NK-92 (cell line): ENCODE data around the gene PAGE1.
"Not testable (repeated sequence)": the region's sequence is repeated elsewhere in the genome, so short reads cannot be mapped to it uniquely, and the experiment has no call there.

ENCODE experiments used
- DNase-seq: peaks from one replicate; lab custom pipeline; 2025; ENCODE audit not compliant: unreplicated experiment; lab: John Stamatoyannopoulos, UW

Gene PAGE1, protein sequence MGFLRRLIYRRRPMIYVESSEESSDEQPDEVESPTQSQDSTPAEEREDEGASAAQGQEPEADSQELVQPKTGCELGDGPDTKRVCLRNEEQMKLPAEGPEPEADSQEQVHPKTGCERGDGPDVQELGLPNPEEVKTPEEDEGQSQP

DNA sequence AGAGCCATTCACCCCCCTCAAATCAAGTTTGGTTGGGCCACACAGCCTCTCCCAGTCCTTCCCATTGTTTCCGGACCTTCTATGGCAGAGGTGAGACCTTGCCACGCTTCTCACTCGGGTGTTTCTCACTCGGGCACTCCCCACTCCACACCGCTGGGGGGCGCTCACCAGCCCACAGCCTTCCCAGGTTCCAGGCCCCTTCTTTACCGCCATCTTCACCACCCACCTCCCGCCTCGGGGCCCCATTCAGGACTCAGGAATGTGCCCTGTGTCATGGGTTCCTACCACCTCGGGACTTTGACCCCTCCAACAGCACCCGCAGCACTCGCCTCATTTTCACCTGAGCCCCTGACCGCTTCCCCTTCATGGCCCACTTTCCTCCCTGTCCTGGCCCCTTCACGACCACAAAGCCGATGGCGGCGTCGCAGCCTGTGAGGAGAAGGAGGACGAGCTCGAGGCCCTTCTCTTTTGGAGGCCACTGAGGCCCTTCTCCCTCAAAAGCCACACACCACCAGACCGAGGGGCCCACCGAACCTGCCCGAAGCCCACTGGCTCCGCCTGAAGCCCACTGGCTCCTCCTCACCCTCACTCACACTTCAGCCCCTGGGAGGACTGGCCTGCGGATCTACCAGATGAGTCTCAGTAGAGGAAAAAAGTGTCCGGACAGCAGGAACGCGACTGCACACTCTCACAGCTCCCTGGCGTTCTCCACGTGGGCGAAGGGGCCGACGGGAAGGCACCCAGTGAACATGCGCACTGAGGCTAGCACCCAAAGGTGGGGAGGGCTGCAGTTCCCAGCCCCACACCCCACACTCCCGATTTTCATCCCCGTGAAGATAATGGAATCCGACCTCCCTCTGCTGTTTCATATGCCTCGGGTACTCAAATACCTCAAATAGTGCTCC is at the start of gene PAGE1:
Gene PAGE1 (minus strand): TSS at position 709 of the 905 bp plus-strand sequence. CDS start 1,214 bp downstream, outside the sequence.
- no peak for DNase-seq

DNA sequence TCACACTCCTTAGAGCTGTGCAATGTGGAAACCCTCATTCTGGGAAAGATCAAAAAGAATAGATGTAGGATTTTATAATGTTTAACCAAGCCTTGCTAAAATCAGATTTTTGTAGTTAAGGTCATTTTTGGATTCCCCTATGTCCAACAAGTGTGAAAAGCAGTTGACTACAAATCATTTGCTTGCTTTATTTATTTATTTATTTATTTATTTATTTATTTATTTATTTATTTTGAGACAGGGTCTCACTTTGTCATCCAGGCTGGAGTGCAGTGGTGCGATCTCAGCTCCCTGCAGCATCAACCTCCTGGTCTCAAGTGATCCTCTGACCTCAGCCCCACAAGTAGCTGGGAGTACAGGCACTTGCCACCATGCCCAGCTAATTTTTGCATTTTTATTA is 45.7 kb upstream of the PAGE1 start:
- not testable (repeated sequence) for DNase-seq

DNA sequence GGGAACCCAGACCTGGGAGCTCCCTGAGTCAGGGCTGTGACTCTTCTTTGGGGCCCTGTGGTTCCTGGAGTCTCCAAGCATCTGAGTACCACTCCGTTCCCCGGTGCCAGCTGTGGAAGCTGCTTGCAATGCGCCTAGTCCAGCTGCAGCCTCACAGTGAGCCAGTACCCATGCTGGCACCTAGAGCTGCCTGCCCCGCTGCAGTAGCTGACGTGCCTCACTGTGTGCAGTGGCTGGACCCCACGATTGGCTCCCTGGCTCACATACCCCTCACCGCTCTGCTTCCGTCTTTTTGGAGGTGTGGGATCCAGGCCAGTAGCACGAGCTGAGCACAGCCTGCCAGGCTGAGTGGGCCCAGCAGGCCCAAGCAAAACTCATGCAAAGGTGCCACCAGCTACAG is 32.1 kb upstream of the PAGE1 start:
- DNase-seq, result no peak

DNA sequence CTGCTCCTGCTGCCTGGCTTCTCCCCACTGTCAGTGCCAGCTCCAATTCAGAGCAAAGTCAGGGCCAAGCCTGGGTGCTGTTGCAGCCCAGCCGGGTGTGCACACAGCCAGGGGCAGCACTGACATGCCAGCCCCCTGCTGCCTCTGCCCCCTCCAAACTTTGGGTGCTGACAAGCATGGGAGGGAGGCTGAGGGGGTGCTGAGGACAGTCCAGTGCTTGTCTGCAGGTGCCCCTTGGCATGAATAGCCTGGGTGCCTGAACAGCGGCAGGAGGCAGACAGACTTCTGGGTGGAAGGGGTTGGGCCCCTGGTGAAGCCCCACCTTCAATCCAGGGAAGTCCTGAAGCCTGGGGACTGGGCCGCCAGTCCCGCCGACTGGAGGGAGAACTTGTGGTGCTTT is 31.2 kb upstream of the PAGE1 start:
- DNase-seq, result no peak

DNA sequence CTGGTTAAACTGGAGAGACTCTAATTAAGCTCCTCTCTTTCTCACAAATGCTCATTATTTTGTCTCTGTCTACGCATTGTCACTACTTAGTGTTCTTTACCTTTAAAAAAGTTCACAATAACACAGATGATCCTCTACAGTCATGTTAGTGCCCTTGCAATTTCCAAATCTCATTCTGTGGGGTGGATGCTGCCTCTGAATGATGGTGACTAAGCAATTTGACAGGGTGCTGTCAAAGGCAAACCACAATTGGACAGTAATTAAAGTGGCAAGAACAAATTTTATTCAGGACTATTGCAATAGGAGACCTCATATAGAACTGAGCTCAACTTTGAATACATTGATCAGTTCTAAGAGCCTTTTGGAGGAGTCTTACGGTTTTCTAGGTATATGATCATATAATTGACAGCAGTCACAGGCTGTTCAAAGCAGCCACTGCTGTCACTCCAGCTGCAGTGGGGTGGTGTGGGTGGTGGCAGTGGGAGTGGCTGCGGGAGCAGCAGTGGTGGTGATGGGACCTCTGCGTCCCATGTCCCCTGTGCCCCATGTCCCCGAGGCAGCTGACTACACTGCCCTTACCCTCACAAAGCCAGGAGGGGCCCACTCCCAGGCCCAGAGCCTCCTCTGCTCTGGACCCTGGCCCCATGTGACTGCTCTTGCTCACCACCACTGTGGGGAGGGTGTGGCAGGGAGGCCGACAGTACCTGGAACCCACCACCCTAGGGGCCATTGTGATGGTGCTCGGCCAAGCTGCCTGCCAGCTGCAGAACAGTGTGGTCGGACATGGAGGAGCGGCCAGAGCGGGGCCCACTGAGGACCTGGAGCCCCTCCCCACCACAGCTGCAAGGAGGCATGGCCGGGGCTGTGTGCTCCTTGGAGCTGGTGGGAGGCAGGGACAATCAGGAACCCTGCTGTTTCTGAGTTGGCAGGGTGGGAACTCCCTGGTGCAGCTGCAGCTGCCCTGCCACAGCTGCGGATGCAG is 30.4 kb upstream of the PAGE1 start:
- DNase-seq, result no peak

DNA sequence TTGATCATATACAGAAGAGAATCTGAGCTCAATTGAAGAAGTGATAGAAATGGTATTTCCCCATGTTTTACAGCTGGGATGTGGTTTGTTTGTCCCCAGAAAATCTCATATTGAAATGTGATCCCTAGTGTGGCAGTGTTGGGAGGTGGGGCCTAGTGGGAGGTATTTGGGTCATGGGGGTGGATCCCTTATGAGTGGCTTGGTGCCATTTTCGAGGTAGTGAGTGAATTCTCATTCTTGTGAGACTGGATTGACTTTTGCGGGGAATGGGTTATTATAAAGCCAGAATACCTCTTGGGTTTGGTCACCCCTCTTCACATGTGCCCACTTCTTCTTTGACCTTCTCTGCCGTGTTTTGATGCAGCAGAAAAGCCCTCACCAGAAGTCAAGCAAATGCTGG is 29.6 kb upstream of the PAGE1 start:
- no peak for DNase-seq

DNA sequence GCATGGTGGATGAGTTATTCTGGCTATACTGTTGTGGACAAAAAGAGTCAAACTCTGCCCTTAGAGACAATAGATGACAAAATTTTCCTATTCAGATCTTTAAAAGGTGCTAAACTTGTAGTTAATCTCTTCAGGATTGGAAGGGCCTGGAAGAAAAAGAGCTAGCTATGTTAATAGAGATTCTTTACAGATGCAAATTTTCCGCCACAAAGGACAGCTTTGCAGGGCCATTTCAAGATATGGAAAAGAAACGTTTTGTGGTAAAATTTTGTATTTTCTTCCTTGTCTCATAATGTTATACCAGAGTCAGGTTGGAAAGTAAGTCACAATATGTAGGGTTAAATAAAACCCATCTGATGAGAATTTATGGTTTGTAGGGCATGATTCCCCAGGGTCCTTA is 24.3 kb upstream of the PAGE1 start:
- DNase-seq, result not testable (repeated sequence)

DNA sequence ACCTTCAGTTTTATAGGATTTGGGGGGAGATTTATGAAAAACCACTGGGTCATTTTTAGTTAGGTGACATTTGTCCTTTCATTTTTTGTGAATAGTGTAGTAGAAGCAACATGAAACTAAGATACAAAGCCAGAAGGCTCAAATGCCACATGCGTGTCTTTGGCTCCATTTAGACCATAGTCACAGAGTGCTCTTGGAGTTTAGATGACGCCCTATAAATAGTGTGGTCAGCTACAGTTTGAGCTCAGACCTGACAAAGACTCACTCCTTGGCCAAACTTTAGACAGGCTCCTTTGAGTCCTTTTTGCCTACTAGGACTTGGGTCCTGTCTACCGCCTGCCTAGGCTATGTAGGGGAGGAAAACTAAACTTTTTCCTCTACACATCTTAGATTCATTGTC is 16.8 kb upstream of the PAGE1 start:
- DNase-seq, result no peak

DNA sequence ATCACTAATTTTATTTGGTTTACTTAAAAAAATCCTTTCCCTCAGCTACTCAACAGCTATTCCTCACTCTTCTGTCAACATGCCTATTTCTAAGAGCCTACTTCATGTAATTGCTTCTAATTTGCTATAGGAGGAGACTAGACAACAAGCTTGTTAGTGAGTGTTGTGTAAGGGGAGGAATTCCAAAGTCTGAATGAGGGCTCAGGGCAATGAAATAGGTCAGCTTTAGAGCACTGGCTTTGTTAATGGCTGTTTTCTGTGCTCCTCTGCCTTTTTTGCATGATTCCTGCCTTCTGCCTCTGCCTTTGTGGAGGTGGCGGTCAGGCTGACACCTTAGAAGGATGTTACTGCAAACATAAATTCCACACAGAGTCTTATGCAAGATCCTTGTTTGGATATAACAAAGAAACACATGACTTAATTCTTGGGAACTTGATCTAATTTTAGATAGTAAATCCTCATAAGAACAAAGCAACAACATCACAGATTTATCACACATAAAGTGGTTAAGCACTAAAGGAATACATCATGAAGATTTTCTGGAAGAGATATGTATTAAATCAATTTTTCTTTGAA is 15.0 kb upstream of the PAGE1 start:
- DNase-seq, result no peak

DNA sequence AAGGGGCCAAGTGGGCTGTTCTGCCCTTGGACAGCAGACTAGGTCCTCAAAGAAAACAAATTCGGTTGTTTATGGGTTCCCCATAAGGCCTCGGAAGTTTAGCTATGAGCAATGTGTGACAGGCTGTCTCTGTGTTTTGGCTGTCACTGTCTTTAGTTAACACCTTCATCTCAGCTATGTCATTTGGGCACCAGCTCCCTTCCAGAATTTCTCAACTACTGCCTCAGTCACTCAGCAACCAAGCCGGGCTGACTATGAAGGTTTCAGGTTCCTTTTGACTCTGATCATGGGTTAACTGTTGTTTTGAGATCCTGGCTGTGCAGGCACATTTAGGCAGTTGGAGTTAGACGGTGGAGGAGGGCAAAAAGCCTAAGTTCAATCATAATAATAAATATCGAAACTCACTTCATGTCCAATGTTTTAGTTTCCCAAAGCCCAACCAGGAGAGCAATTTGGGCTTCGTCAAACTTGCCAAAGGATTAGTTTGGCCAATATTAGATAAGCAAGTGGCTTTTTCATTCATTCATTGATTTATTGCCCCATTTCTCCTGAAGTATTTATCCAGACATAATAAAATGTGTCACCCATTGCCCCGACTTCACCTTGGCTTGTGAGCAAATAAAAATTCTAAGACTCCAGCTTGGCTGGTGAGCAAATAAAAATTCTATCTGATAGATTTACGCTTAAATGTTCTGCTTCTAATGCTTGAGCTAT is 9.1 kb upstream of the PAGE1 start:
- DNase-seq, result no peak

DNA sequence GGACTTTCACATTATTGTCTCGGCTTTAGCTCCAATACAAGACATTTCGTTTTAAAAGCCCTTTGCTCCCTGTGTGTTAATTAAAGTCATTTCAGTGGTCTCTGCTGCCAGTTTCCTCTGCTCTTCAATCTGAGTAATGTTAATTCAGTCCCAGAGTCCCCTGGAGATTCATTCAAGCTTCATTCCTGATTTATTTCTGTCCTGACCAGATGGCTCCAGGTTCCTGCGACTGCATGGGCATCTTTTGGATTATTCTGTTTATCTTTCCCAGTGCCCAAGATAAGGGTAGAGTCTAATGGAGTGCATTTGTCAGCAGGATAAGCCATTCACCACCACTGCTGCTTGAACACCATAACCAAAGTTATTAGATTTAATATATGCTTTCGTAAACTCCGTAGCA is 6.1 kb upstream of the PAGE1 start:
- DNase-seq, result no peak

DNA sequence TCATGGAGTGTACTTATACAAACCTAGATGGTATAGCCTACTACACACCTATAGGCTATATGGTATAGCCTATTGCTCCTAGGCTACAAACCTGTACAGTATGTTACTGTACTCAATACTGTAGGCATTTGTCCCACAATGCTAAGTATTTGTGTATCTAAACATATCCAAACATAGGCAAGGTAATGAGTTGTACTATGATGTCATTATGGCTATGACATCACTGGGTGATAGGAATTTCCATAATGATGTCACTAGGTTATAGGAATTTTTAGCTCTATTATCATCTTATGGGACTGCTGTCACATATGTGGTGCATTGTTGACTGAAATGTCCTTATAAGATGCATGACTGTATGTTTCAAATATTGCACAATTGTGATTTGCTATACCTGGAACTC is 5.5 kb upstream of the PAGE1 start:
- DNase-seq, result no peak

DNA sequence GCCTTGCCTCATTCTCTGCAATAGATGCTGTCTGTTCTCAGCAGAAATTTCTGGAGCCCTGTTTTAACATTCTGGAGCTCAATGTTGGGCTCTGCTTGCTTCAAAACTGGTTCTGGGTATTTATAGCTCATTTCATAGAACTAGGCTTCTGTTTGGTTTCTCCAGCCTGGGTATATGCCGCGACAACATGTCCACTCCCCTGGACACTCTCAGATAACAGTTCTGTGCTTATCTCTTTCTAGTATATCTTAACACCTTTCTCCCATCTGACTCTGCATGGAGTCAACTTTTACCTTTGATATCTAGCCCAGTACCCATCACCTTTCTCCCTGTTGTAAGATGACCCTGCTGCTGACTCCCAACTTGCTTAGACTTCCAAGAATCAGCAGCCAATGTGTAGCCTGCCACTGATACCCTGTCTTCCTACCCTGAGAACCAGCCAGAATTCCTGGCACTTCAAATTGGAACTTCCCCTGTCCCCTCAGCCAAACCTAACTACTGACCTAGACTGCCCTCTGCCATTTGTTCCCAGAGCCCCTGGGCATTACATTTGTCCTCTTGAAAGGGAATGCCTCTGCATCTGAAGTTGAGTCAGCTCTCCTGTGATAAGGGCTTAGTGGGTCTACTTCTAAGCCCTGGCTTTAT is 20.6 kb downstream of the PAGE1 start:
- no peak for DNase-seq

DNA sequence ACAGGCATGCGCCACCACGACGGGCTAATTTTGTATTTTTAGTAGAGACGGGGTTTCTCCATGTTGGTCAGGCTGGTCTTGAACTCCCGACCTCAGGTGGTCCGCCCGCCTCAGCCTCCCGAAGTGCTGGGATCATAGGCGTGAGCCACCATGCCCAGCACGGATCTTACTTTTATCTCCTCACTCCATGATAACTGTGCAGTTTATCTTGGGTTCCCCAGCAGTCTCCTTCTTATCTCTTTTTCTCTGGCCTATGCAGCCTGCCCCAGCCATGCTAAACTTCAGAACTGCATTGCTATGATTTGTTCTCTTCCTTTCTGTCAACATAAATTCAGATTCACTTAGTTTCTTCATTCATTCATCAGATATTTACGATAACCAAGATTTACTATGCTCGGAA is 22.4 kb downstream of the PAGE1 start:
- DNase-seq, result no peak

DNA sequence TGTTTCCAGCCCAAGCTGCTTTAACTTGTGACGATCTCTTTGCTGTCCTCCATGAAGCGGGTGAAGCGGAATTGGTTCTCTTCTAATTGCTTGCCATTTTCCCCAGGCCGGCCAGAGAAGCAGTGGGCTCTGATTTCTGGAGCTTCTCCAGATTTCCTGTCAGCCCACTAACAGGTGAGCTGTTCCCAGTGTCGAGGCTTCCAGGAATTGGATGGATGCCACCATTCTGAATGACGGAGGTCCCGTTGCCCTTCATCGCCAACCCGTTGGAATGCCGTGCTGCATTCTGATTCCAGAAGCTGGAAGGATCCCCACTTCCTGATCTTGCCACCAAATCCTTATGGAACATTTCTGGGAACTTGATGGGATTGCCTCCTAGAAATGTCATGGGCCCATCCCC is 31.0 kb downstream of the PAGE1 start:
- no peak for DNase-seq

DNA sequence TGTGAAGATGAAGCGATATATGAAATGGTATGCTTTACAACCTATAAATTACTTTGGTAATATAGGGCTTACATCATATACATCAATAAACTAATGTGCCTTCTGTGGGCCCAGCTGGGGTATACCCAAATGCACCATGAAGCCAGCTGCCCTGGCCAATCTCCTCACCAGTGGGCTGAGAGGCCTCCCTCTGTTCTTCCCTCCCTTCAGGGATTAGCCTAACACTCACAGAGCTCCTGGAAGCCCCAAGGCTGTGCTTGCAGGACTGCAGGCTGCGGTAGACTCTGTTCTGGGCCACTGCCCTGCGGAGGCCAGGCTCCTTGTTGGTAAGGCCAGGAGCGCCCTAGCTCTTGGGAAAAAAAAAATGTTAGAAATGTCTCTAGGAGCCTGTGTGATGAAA is 33.9 kb downstream of the PAGE1 start:
- no peak for DNase-seq

DNA sequence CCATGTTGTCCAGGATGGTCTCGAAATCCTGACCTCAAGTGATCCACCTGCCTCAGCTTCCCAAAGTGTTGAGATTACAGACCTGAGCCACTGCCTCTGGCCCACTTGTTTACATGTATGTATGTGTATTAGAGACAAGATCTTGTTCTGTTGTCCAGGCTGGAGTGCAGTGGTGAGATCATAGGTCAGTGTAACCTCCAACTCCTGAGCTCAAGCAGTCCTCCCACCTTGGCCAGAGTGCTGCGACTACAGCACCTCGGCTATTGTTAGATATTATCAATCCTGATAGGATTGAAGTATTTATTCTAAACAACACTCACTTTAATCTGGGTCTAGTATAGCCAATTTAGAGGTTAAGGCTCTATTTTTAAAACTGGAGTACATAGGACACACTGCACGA is 36.0 kb downstream of the PAGE1 start:
- no peak for DNase-seq

DNA sequence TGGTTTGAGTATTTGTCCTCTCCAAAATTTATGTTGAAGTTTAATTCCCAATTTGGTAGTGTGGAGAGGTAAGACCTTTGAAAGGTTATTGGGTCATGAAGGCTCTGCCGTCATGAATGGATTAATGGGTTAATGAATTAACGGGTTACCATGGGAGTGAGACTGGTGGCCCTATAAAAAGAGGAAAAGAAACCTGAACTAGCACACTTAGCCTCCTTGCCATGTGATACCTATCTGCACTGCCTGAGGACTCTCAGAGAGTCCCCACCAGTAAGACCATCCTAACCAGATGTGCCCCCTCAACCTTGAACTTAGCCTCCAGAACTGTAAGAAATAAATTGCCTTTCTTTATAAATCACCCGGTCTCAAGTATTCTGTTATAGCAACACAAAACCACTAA is 39.3 kb downstream of the PAGE1 start:
- no peak for DNase-seq

DNA sequence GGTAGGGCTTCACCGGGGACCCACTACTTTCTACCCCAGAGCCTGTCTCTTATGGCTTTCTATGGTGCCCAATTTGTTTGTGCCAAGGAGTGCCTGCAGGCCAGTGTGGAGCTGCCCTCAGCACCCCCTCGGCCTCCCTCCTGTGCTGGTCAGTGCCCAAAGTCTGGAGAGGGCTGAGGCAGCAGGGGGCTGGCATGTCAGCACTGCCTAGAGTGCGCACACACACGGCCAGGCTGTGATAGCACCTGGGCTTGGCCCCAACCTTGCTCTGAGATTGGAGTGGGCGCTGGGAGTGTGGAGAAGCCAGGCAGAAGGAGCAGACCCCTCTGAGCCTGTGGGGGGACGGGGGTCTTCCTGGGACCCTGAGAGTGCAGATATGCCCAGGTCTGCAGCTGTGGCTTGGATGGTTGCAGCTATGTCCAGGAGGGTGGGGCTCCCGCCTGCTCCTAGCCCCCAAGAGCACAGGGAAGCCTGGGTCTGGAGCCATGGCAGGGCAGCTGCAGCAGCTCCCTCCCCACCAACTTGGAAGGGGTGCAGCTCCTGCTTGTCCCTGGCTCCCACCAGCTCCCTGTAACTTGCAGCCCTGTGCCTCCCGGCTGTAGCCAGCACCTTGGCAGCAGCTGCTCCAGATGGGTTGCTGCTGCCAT is 50.7 kb downstream of the PAGE1 start:
- no peak for DNase-seq
